GM23338 (cell line): ENCODE data around the gene TMEM14A. TPM values are rescaled to one million over a fixed set of nuclear protein-coding genes. Genes with fewer than 3 reads are reported as not detected.

Source experiments
- CREB1 ChIP-seq: fragments of 250-450 bp; sonication (Bioruptor Pico); IDR thresholded peaks from 2 replicates; pipeline ENCODE4 v1.5.0; 2020; ENCODE audit warnings: low read depth, mild to moderate bottlenecking, moderate library complexity
- CTCF ChIP-seq, 2 experiments: fragments of 200-600 bp in 1 of 2; sonication (generic) in 1 of 2; conservative IDR thresholded peaks; 2 replicates each; pipeline versions ENCODE4 v1.5.1 to v1.6.1; 2016 to 2017; ENCODE audit warnings: antibody characterized with exemption in 2 of 2, low read depth in 2 of 2, mild to moderate bottlenecking in 2 of 2, moderate library complexity in 1 of 2
- EZH2 ChIP-seq: fragments of 200-600 bp; sonication (generic); IDR thresholded peaks from one replicate; pipeline ENCODE4 v1.8.0; 2017; ENCODE audit warnings: antibody characterized with exemption, mild to moderate bottlenecking, low read depth; ENCODE audit not compliant: unreplicated experiment
- JUNB ChIP-seq: IDR thresholded peaks from one replicate; pipeline ENCODE4 v1.6.1; 2016; ENCODE audit warnings: antibody characterized with exemption; ENCODE audit not compliant: unreplicated experiment
- NANOG ChIP-seq: IDR thresholded peaks from 2 replicates; pipeline ENCODE4 v1.6.1; 2016; ENCODE audit warnings: antibody characterized with exemption, borderline replicate concordance
- POLR2AphosphoS5 ChIP-seq: IDR thresholded peaks from 2 replicates; pipeline ENCODE4 v1.6.1; 2016; ENCODE audit warnings: antibody characterized with exemption, low read depth
- ZNF114 ChIP-seq: fragments of 250-450 bp; sonication (Bioruptor Pico); IDR thresholded peaks from 2 replicates; pipeline ENCODE4 v1.5.0; 2020; ENCODE audit warnings: mild to moderate bottlenecking, moderate library complexity
- ZNF331 ChIP-seq: fragments of 250-450 bp; sonication (Bioruptor Pico); IDR thresholded peaks from 2 replicates; pipeline ENCODE4 v1.5.0; 2020; ENCODE audit warnings: low read depth, mild to moderate bottlenecking, moderate library complexity
- ZNF462 ChIP-seq: fragments of 250-450 bp; sonication (Bioruptor Pico); IDR thresholded peaks from 2 replicates; pipeline ENCODE4 v1.5.0; 2020; ENCODE audit warnings: mild to moderate bottlenecking, moderate library complexity
- polyA plus RNA-seq: library from polyadenylated mRNA; unstranded; fragments of >200 nt; fragmentation: Nextera tagmentation; extraction: Ambion mirVana; gene quantifications from 2 replicates; pipeline ENCODE4 v1.2.1, GENCODE V29; 2016
- total RNA-seq: library from RNA; depleted of rRNA; stranded (reverse); fragments of >200 nt; shearing (Covaris generic); gene quantifications from 2 replicates; pipeline ENCODE4 v1.2.3, GENCODE V29; 2014

TMEM14A gene
- total and polyA plus RNA-seq, 2 experiments from 2014 or later = 13.9 to 36.0 TPM

- TF ChIP-seq ZNF462 (no peak), ZNF114 (CRISPR knock-in tag) (no peak), ZNF331 (CRISPR knock-in tag) (no peak), JUNB (no peak), NANOG (no peak), CTCF (conservative IDR thresholded peaks at IDR 0.05; ENCODE audit: low read depth in 2 of 2) (no peak), POLR2AphosphoS5 (no peak), CREB1 (CRISPR knock-in tag) (no peak), EZH2 (no peak)
Observed at GRCh38 chr6:52724042-52724405, 53.1 kb downstream of the TMEM14A start (continued).
